Measurements from ENCODE around the gene RIGI. TPM values are rescaled to one million over a fixed set of nuclear protein-coding genes. Genes with fewer than 3 reads are reported as not detected.

The RIGI gene
- total and polyA plus RNA-seq, 8 donors: 1.7 to 14.9 (median 3.5) TPM

- 88 to 97% (median 92%) methylated on average over 1 of the region's 1 CpG for WGBS, 5 donors
- H3K36me3 ChIP-seq: peaks cover 0 to 36% (median 31%) of the 10 kb centered on the region in 4 donors
Observed at GRCh38 chr9:32545884-32546283, 19.9 kb upstream of the RIGI start.

GRCh38 chr9:32543047-32543446 is 17.1 kb upstream of the RIGI start:
- intact Hi-C loops (cut with DNase I; ENCODE audit: low total_unique reads): no loop called here
- Histone ChIP-seq H3K4me3 (no peak overlapping the region), H3K9me3 (no peaks in the 10 kb centered on the region), H3K36me3 (peaks cover 0 to 48% (median 45%) of the 10 kb centered on the region in 4 donors), H3K27ac (no peak overlapping the region), H3K27me3 (no peaks in the 10 kb centered on the region), H3K4me1 (peaks cover 6 to 27% (median 13%) of the 10 kb centered on the region in 4 donors)
- TF ChIP-seq EP300 (IDR thresholded peaks at IDR 0.05) (no peak), POLR2A (IDR thresholded peaks at IDR 0.05) (no peak), CTCF (IDR thresholded peaks at IDR 0.05) (no peak), POLR2AphosphoS5 (IDR thresholded peaks at IDR 0.05) (no peak)
- DNase-seq: no peak
- WGBS, 5 donors: 92 to 98% (median 96%) methylated on average over 4 of the region's 4 CpGs

More at GRCh38 chr9:32545884-32546283, 19.9 kb upstream of the RIGI start:
- Histone ChIP-seq H3K27ac (peak overlapping the region in 1 of 5 donors; percentile 19), H3K4me1 (peaks cover 15 to 51% (median 34%) of the 10 kb centered on the region in 4 donors), H3K4me3 (no peak overlapping the region), H3K27me3 (no peaks in the 10 kb centered on the region), H3K9me3 (no peaks in the 10 kb centered on the region)
- no peak for TF ChIP-seq POLR2AphosphoS5 (IDR thresholded peaks at IDR 0.05)
- no peak for DNase-seq
- intact Hi-C loops (cut with DNase I; ENCODE audit: low total_unique reads): no loop called here

- Histone ChIP-seq H3K4me3 (no peak overlapping the region), H3K4me1 (no peaks in the 10 kb centered on the region), H3K9me3 (no peaks in the 10 kb centered on the region), H3K27me3 (no peaks in the 10 kb centered on the region), H3K27ac (no peak overlapping the region), H3K36me3 (peaks cover 0 to 14% (median 10%) of the 10 kb centered on the region in 4 donors)
- TF ChIP-seq POLR2A (IDR thresholded peaks at IDR 0.05) (no peak), CTCF (IDR thresholded peaks at IDR 0.05) (no peak), POLR2AphosphoS5 (IDR thresholded peaks at IDR 0.05) (no peak), EP300 (IDR thresholded peaks at IDR 0.05) (no peak)
- no peak for DNase-seq
- WGBS, 5 donors: 92 to 97% (median 95%) methylated on average over 4 of the region's 4 CpGs
- intact Hi-C loops (cut with DNase I; ENCODE audit: low total_unique reads): no loop called here
Observed at GRCh38 chr9:32533816-32534215, 7.8 kb upstream of the RIGI start.

GRCh38 chr9:32533336-32533735 is 7.3 kb upstream of the RIGI start:
- intact Hi-C loops (cut with DNase I; ENCODE audit: low total_unique reads): no loop called here
- Histone ChIP-seq H3K27me3 (no peaks in the 10 kb centered on the region), H3K4me3 (no peak overlapping the region), H3K9me3 (no peaks in the 10 kb centered on the region), H3K4me1 (no peaks in the 10 kb centered on the region), H3K27ac (no peak overlapping the region), H3K36me3 (peaks cover 0 to 12% (median 8%) of the 10 kb centered on the region in 4 donors)
- TF ChIP-seq CTCF (IDR thresholded peaks at IDR 0.05): no peak
- TF ChIP-seq POLR2A (IDR thresholded peaks at IDR 0.05): no peak
- no peak for TF ChIP-seq POLR2AphosphoS5 (IDR thresholded peaks at IDR 0.05)
- no peak for TF ChIP-seq EP300 (IDR thresholded peaks at IDR 0.05)
- no peak for DNase-seq
- 93 to 96% (median 95%) methylated on average over 6 of the region's 6 CpGs for WGBS, 5 donors

GRCh38 chr9:32526707-32527048 is 682 bp upstream of the RIGI start:
- intact Hi-C loops (cut with DNase I; ENCODE audit: low total_unique reads): no loop called here
- peak overlapping the region; percentile 59 to 75 (median 64) for H3K4me3 ChIP-seq
- H3K27me3 ChIP-seq: no peaks in the 10 kb centered on the region
- no peaks in the 10 kb centered on the region for H3K9me3 ChIP-seq
- TF ChIP-seq EP300 (IDR thresholded peaks at IDR 0.05) (no peak), POLR2AphosphoS5 (IDR thresholded peaks at IDR 0.05) (no peak), CTCF (IDR thresholded peaks at IDR 0.05) (peak in 1 of 7 experiments; percentile 1)
- WGBS, 5 donors: 9 to 18% (median 13%) methylated on average over 2 of the region's 2 CpGs
- H3K27ac ChIP-seq: peak overlapping the region; percentile 83 to 93 (median 92)
- H3K4me1 ChIP-seq: peaks cover 4 to 43% (median 17%) of the 10 kb centered on the region in 4 donors
- no peaks in the 10 kb centered on the region for H3K36me3 ChIP-seq
- DNase-seq: no peak
